ENCODE measurements around the gene FOXN3. TPM values are rescaled to one million over a fixed set of nuclear protein-coding genes. Genes with fewer than 3 reads are reported as not detected.

Gene FOXN3
- total RNA-seq, 1 experiment from 2014 or later: 125 TPM

DNA sequence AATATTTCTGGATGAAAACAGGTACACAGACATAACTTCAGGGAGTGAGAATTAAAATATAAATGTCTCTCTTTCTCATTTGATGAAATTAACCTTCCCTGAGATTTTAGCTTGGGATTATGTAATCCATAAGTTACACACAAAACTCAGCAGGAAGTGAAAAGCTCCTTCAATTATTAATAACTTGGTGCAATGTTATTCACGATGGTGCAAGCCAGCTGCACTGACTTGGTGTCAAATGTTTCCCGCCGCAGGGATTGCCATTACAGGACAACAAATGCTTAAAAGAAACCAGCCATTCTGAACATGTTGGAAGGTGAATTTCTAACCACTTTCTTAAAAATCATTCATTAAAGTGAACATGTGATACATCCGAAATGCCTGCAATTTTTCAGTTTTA lies 250.4 kb downstream of the FOXN3 start:
- Histone ChIP-seq H3K9me3 (ENCODE audit: control insufficient read depth, low read depth, low read length) (no peaks in the 10 kb centered on the region), H3K56ac (ENCODE audit: insufficient read length, low read depth, low read length) (no peak overlapping the region), H3T11ph (ENCODE audit: low read length) (no peak overlapping the region), H3K27ac (ENCODE audit: insufficient read length, low read depth, low read length) (no peak overlapping the region), H3K14ac (ENCODE audit: insufficient read depth, low read length) (no peak overlapping the region), H3K79me1 (ENCODE audit: insufficient read depth, low read depth, low read length, poor library complexity, severe bottlenecking) (no peaks in the 10 kb centered on the region), H3K18ac (ENCODE audit: insufficient read length, low read depth, low read length) (no peak overlapping the region), H3K4ac (ENCODE audit: low read depth, low read length) (no peak overlapping the region), H4K5ac (ENCODE audit: insufficient read length, low read depth, low read length) (no peak overlapping the region), H3K23me2 (ENCODE audit: insufficient read length, low read depth, low read length, poor library complexity, severe bottlenecking) (no peaks in the 10 kb centered on the region), H4K20me1 (ENCODE audit: control insufficient read depth, insufficient read depth, insufficient read length) (no peaks in the 10 kb centered on the region), H2BK5ac (ENCODE audit: insufficient read length, low read length) (no peak overlapping the region), H3K27me3 (ENCODE audit: insufficient read depth, low read length) (no peaks in the 10 kb centered on the region), H2BK20ac (ENCODE audit: low read depth, low read length, poor library complexity, severe bottlenecking) (no peak overlapping the region), H4K8ac (replicated peaks; ENCODE audit: insufficient read length, low read depth, low read length) (no peak overlapping the region), H3K23ac (ENCODE audit: insufficient read length, low read depth, low read length) (no peak overlapping the region), H4K91ac (ENCODE audit: insufficient read length, low read depth, low read length) (no peak overlapping the region), H2BK120ac (ENCODE audit: low read depth, low read length, poor library complexity, severe bottlenecking) (no peak overlapping the region), H2BK12ac (ENCODE audit: insufficient read length, low read depth, low read length) (no peak overlapping the region), H2BK15ac (ENCODE audit: low read depth, low read length) (no peak overlapping the region), H3K4me2 (ENCODE audit: insufficient read depth, insufficient read length, low read length) (no peak overlapping the region), H3K79me2 (ENCODE audit: insufficient read depth, low read length) (no peaks in the 10 kb centered on the region), H2AK5ac (ENCODE audit: insufficient read length, low read length) (no peak overlapping the region), H3K9ac (ENCODE audit: extremely low read depth, insufficient read length, low read length) (no peak overlapping the region), H2AFZ (ENCODE audit: low read length) (no peak overlapping the region), H3K4me1 (ENCODE audit: insufficient read depth, low read length) (no peaks in the 10 kb centered on the region)
- peaks cover under 1 to 5% of the 10 kb centered on the region in 2 experiments; a peak in 4 of 5 replicates for H3K9me3 Mint-ChIP-seq
- peaks cover 44 to 51% (median 47%) of the 10 kb centered on the region in 3 experiments for H3K36me3 Mint-ChIP-seq (ENCODE audit: insufficient read depth in 1 of 3, low read depth in 3 of 3)
- H3K27ac Mint-ChIP-seq: no peak overlapping the region
- H3K27me3 Mint-ChIP-seq (ENCODE audit: low read depth): no peaks in the 10 kb centered on the region
- H3K4me1 Mint-ChIP-seq: peaks cover 0 to 5% of the 10 kb centered on the region in 2 experiments; a peak in 3 of 4 replicates
- H3K4me3 Mint-ChIP-seq: no peak overlapping the region
- TF ChIP-seq, protein P1, sequence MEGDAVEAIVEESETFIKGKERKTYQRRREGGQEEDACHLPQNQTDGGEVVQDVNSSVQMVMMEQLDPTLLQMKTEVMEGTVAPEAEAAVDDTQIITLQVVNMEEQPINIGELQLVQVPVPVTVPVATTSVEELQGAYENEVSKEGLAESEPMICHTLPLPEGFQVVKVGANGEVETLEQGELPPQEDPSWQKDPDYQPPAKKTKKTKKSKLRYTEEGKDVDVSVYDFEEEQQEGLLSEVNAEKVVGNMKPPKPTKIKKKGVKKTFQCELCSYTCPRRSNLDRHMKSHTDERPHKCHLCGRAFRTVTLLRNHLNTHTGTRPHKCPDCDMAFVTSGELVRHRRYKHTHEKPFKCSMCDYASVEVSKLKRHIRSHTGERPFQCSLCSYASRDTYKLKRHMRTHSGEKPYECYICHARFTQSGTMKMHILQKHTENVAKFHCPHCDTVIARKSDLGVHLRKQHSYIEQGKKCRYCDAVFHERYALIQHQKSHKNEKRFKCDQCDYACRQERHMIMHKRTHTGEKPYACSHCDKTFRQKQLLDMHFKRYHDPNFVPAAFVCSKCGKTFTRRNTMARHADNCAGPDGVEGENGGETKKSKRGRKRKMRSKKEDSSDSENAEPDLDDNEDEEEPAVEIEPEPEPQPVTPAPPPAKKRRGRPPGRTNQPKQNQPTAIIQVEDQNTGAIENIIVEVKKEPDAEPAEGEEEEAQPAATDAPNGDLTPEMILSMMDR (conservative IDR thresholded peaks at IDR 0.05): no peak
- no peak for DNase-seq
- WGBS (ENCODE audit: extremely low coverage, insufficient read length, low lambda C conversion rate): no CpG with 5 or more reads among the region's 4 CpGs
